ENCODE results near the gene RAPGEF5.

DNA sequence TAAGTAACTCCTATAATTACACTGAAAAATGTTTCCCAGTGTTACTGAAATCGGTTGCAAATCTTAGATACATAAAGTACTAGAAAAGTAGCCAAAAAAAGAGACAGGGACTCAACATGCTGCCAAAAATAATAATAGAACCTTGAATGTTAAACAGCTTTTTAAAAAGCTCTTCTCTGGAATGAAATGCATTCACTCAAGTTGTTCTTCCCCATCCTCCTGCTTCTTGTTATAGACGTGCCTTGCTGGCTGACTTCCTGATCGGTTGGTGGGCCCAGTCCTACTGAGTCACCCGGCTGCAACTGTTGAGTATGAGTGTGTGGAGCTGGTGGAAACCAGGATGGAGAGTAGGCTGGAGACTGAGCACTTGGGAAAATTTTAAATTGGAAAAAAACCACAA is 30.6 kb upstream of the RAPGEF5 start:
- TF ChIP-seq EZH2 (IDR thresholded peaks at IDR 0.05; ENCODE audit: borderline replicate concordance, low read depth, low read length, severe bottlenecking) (no peak), JUN (IDR thresholded peaks at IDR 0.05; ENCODE audit: borderline replicate concordance, insufficient read depth, insufficient read length, low read depth) (no peak), MYC (IDR thresholded peaks at IDR 0.05; ENCODE audit: low read depth, low read length) (no peak), POLR2AphosphoS5 (IDR thresholded peaks at IDR 0.05; ENCODE audit: insufficient read depth, low read depth, low read length) (no peak)
- TF ChIP-seq, protein P1, sequence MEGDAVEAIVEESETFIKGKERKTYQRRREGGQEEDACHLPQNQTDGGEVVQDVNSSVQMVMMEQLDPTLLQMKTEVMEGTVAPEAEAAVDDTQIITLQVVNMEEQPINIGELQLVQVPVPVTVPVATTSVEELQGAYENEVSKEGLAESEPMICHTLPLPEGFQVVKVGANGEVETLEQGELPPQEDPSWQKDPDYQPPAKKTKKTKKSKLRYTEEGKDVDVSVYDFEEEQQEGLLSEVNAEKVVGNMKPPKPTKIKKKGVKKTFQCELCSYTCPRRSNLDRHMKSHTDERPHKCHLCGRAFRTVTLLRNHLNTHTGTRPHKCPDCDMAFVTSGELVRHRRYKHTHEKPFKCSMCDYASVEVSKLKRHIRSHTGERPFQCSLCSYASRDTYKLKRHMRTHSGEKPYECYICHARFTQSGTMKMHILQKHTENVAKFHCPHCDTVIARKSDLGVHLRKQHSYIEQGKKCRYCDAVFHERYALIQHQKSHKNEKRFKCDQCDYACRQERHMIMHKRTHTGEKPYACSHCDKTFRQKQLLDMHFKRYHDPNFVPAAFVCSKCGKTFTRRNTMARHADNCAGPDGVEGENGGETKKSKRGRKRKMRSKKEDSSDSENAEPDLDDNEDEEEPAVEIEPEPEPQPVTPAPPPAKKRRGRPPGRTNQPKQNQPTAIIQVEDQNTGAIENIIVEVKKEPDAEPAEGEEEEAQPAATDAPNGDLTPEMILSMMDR (IDR thresholded peaks at IDR 0.05; ENCODE audit: extremely low read depth in 1 of 2, insufficient read depth in 1 of 2, low read depth in 1 of 2, low read length in 2 of 2) = no peak
- TF ChIP-seq, protein P2, sequence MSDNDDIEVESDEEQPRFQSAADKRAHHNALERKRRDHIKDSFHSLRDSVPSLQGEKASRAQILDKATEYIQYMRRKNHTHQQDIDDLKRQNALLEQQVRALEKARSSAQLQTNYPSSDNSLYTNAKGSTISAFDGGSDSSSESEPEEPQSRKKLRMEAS (IDR thresholded peaks at IDR 0.05; ENCODE audit: insufficient read depth, insufficient read length) = no peak

All from endothelial cell of umbilical vein (primary cell).